CD4-positive, alpha-beta T cell (primary cell): Measurements from ENCODE around the gene NELFA. TPM values are rescaled to one million over a fixed set of nuclear protein-coding genes. Genes with fewer than 3 reads are reported as not detected.

Experiments
- ATAC-seq: fragments of 200-7000 bp; cut with Tn5 transposase; one replicate; pipeline ENCODE4 v1.10.0; 2022; ENCODE audit warnings: mild to moderate bottlenecking; ENCODE audit not compliant: poor library complexity
- CTCF ChIA-PET: fragments of 350-600 bp; sonication (Branson Sonifier 250); formaldehyde crosslinking; loops from one replicate; lab custom pipeline; 2021; ENCODE audit warnings: antibody characterized with exemption, inconsistent platforms; lab: Charles Lee
- POLR2A ChIA-PET: fragments of 350-600 bp; sonication (Branson Sonifier 250); formaldehyde crosslinking; loops from one replicate; lab custom pipeline; 2021; ENCODE audit warnings: antibody characterized with exemption, inconsistent platforms; lab: Charles Lee
- DNase-seq, 14 experiments: peaks; one replicate each; pipeline ENCODE4 v3.0.0-alpha.2; 2013 to 2020; ENCODE audit warnings: mixed read lengths in 2 of 14
- H3K27ac ChIP-seq, 2 donors: one replicate each; pipeline versions ENCODE4 v1.5.1 to v1.7.0; 2013; ENCODE audit warnings: low read length in 2 of 2, low read depth in 1 of 2, mild to moderate bottlenecking in 1 of 2
- H3K27me3 ChIP-seq, 2 experiments: 1 replicate in 1 of 2; 2 replicates in 1 of 2; pipeline versions ENCODE4 v1.6.1 to v1.7.0; 2013; ENCODE audit warnings: low read length in 2 of 2, control low read depth in 1 of 2, mild to moderate bottlenecking in 1 of 2, moderate library complexity in 1 of 2; ENCODE audit not compliant: insufficient read depth in 2 of 2, control insufficient read depth in 1 of 2
- H3K36me3 ChIP-seq: one replicate; pipeline ENCODE4 v1.6.1; 2013; ENCODE audit warnings: low read length, control low read depth; ENCODE audit not compliant: insufficient read depth
- H3K4me1 ChIP-seq: one replicate; pipeline ENCODE4 v1.6.1; 2013; ENCODE audit warnings: low read length, control low read depth; ENCODE audit not compliant: insufficient read depth
- H3K4me3 ChIP-seq: one replicate; pipeline ENCODE4 v1.5.1; 2013; ENCODE audit warnings: mild to moderate bottlenecking, low read length, moderate library complexity
- H3K9me3 ChIP-seq, 2 experiments: 1 replicate in 1 of 2; 2 replicates in 1 of 2; pipeline versions ENCODE4 v1.6.1 to v1.7.0; 2013; ENCODE audit warnings: low read length in 2 of 2, mild to moderate bottlenecking in 2 of 2, control low read depth in 1 of 2, moderate library complexity in 1 of 2; ENCODE audit not compliant: control insufficient read depth in 1 of 2, insufficient read depth in 1 of 2
- H3K27ac Mint-ChIP-seq: one replicate; pipeline ENCODE4 v1.8.0; 2020; ENCODE audit warnings: mixed read lengths
- H3K27me3 Mint-ChIP-seq: one replicate; pipeline ENCODE4 v1.8.0; 2021; ENCODE audit warnings: mixed read lengths
- H3K36me3 Mint-ChIP-seq: one replicate; pipeline ENCODE4 v1.8.0; 2021; ENCODE audit warnings: low read depth, mixed read lengths
- H3K4me1 Mint-ChIP-seq: one replicate; pipeline ENCODE4 v1.8.0; 2021; ENCODE audit warnings: low read depth, mixed read lengths
- H3K4me3 Mint-ChIP-seq: one replicate; pipeline ENCODE4 v1.8.0; 2020; ENCODE audit warnings: mild to moderate bottlenecking, mixed read lengths
- H3K9me3 Mint-ChIP-seq: one replicate; pipeline ENCODE4 v1.8.0; 2020; ENCODE audit warnings: mixed read lengths
- intact Hi-C, 2 experiments: fragments of 100-400 bp; cut with DNase I in 1 of 2; cut with micrococcal nuclease in 1 of 2; formaldehyde crosslinking; loops; one replicate each; pipeline versions ENCODE4 v1.15.1 to v1.9.0; 2023 to 2025; cut with DNase I, micrococcal nuclease
- total RNA-seq, 174 experiments: library from RNA in 2 of 174; stranded (reverse) in 2 of 174; gene quantifications; one replicate each; pipeline ENCODE4 v1.2.3 and lab custom pipeline; 2021 to 2026
- TF ChIP-seq, protein P1 (sequence below): fragments of 200-600 bp; IDR thresholded peaks from one replicate; pipeline ENCODE4 v1.8.0; 2022; ENCODE audit warnings: antibody characterized with exemption, mild to moderate bottlenecking

NELFA gene
- total RNA-seq, 2 experiments from 2014 or later = 39.9 to 40.1 TPM

- TF ChIP-seq, protein P1, sequence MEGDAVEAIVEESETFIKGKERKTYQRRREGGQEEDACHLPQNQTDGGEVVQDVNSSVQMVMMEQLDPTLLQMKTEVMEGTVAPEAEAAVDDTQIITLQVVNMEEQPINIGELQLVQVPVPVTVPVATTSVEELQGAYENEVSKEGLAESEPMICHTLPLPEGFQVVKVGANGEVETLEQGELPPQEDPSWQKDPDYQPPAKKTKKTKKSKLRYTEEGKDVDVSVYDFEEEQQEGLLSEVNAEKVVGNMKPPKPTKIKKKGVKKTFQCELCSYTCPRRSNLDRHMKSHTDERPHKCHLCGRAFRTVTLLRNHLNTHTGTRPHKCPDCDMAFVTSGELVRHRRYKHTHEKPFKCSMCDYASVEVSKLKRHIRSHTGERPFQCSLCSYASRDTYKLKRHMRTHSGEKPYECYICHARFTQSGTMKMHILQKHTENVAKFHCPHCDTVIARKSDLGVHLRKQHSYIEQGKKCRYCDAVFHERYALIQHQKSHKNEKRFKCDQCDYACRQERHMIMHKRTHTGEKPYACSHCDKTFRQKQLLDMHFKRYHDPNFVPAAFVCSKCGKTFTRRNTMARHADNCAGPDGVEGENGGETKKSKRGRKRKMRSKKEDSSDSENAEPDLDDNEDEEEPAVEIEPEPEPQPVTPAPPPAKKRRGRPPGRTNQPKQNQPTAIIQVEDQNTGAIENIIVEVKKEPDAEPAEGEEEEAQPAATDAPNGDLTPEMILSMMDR = no peak
- ATAC-seq (no peak), DNase-seq (no peak)
- no peaks in the 10 kb centered on the region for H3K4me1 Mint-ChIP-seq
- H3K4me3 Mint-ChIP-seq = no peak overlapping the region
- CTCF ChIA-PET = no interaction called here
- POLR2A ChIA-PET = no interaction called here
- intact Hi-C loops = no loop called here
- Histone ChIP-seq H3K4me3 (no peak overlapping the region), H3K9me3 (no peaks in the 10 kb centered on the region), H3K27ac (no peak overlapping the region), H3K36me3 (peaks cover 35% of the 10 kb centered on the region), H3K27me3 (no peaks in the 10 kb centered on the region), H3K4me1 (no peaks in the 10 kb centered on the region)
- no peak overlapping the region for H3K27ac Mint-ChIP-seq
- peaks cover 57% of the 10 kb centered on the region for H3K36me3 Mint-ChIP-seq
- H3K9me3 Mint-ChIP-seq = no peaks in the 10 kb centered on the region
- no peaks in the 10 kb centered on the region for H3K27me3 Mint-ChIP-seq
Measured at GRCh38 chr4:1938027-1938426, 70.7 kb downstream of the NELFA start.

DNA sequence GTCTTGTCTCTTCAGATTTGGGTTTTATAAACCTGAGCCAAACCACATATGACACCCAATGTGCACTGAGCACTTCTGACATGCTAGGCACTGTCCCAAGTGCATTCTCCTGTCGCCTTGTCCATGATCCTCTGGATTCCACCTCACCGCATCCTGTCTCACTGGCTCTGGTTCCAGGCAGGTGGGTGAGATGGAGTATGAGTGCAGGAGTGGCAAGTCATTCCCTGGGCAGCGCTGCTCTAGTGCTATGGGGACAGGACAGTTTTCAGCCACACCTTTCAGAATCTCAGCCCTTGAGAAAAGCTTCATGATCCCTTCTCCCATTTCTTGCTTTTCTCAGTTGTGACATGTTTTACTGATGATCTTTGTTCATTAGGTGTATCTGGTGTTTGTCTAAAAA, 71.2 kb downstream of the NELFA start:
- H3K9me3 ChIP-seq = no peaks in the 10 kb centered on the region
- TF ChIP-seq, protein P1 = no peak
- H3K36me3 ChIP-seq = peaks cover 39% of the 10 kb centered on the region
- peaks cover 57% of the 10 kb centered on the region for H3K36me3 Mint-ChIP-seq
- H3K4me1 ChIP-seq = no peaks in the 10 kb centered on the region
- H3K4me3 ChIP-seq = no peak overlapping the region
- no peak overlapping the region for H3K4me3 Mint-ChIP-seq
- no peak overlapping the region for H3K27ac ChIP-seq
- ATAC-seq (no peak), DNase-seq (no peak)
- intact Hi-C loops = no loop called here
- no peaks in the 10 kb centered on the region for H3K4me1 Mint-ChIP-seq
- no peaks in the 10 kb centered on the region for H3K9me3 Mint-ChIP-seq
- no peaks in the 10 kb centered on the region for H3K27me3 Mint-ChIP-seq
- no peaks in the 10 kb centered on the region for H3K27me3 ChIP-seq
- H3K27ac Mint-ChIP-seq = no peak overlapping the region
- ChIA-PET CTCF (no interaction called here), POLR2A (no interaction called here)

DNA sequence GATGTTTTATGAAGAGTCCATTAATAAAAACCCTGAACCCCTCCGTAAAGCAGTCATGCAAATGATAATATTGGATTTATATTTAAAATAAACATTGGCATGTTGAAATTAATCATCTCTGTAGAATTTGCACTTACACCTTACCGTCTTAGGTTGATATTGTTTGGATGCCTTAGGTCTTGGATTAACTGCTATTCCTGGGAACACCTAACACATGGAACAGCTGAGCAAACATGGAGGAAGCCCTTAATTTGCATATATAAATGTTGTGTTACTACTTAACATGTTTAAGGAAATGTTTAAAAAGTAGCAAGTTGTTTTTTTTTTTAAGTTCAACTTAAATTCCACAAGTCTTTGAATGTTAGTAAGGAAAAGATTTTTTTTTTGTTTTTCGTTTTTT, 75.1 kb downstream of the NELFA start:
- Mint-ChIP-seq H3K4me1 (no peaks in the 10 kb centered on the region), H3K4me3 (no peak overlapping the region), H3K27me3 (no peaks in the 10 kb centered on the region), H3K9me3 (no peaks in the 10 kb centered on the region), H3K36me3 (peaks cover 47% of the 10 kb centered on the region), H3K27ac (no peak overlapping the region)
- no peak for ATAC-seq
- Histone ChIP-seq H3K27me3 (no peaks in the 10 kb centered on the region), H3K9me3 (no peaks in the 10 kb centered on the region), H3K4me3 (no peak overlapping the region), H3K27ac (no peak overlapping the region), H3K4me1 (no peaks in the 10 kb centered on the region), H3K36me3 (peaks cover 45% of the 10 kb centered on the region)
- DNase-seq = no peak
- ChIA-PET CTCF (no interaction called here), POLR2A (interaction anchor here (0.6 kb wide), 1 partner anchor 27 kb away, joined by 3 read pairs; no protein-coding TSS in a partner anchor)
- TF ChIP-seq, protein P1 = no peak
- intact Hi-C loops = no loop called here
